ENCODE measurements around the gene HOXB8. TPM values are rescaled to one million over a fixed set of nuclear protein-coding genes. Genes with fewer than 3 reads are reported as not detected.

Gene HOXB8
- total RNA-seq, 1 donor from 2014 or later, result not detected

GRCh38 chr17:48591255-48592056 is 23.6 kb downstream of the HOXB8 start:
- H3K9me3 Mint-ChIP-seq, result no peaks in the 10 kb centered on the region
- peaks cover 3% of the 10 kb centered on the region for H3K36me3 Mint-ChIP-seq (ENCODE audit: low read depth)
- H3K4me3 Mint-ChIP-seq (ENCODE audit: low read depth), result no peak overlapping the region
- H3K4me1 Mint-ChIP-seq (ENCODE audit: low read depth), result peaks cover 38% of the 10 kb centered on the region
- intact Hi-C loops (cut with micrococcal nuclease), result no loop called here
- peaks cover 84% of the 10 kb centered on the region for H3K27me3 Mint-ChIP-seq (ENCODE audit: low read depth)
- no peak overlapping the region for H3K27ac Mint-ChIP-seq
- no peak for DNase-seq (ENCODE audit: low spot score)

- no peak overlapping the region for H3K4me3 Mint-ChIP-seq (ENCODE audit: low read depth)
These were observed 24.4 kb downstream of the HOXB8 start for GRCh38 chr17:48590607-48591161.

GRCh38 chr17:48589831-48590606 is 25.1 kb downstream of the HOXB8 start, which contains the start of gene HOXB3:
TSS of gene HOXB3 (minus strand) at chr17:48590241. CDS start at chr17:48552474, 37,767 bp downstream.
- Mint-ChIP-seq H3K9me3 (no peaks in the 10 kb centered on the region), H3K27ac (no peak within 1 kb of the TSS), H3K27me3 (ENCODE audit: low read depth) (peaks cover 79% of the 10 kb centered on the region), H3K36me3 (ENCODE audit: low read depth) (no peaks in the 10 kb centered on the region), H3K4me3 (ENCODE audit: low read depth) (no peak within 1 kb of the TSS), H3K4me1 (ENCODE audit: low read depth) (peaks cover 43% of the 10 kb centered on the region)
- no peak for DNase-seq (ENCODE audit: low spot score)
- intact Hi-C loops (cut with micrococcal nuclease), result no loop called here

More at GRCh38 chr17:48590607-48591161, 24.4 kb downstream of the HOXB8 start:
- DNase-seq (ENCODE audit: low spot score), result no peak
- Mint-ChIP-seq H3K9me3 (no peaks in the 10 kb centered on the region), H3K27ac (no peak overlapping the region), H3K36me3 (ENCODE audit: low read depth) (no peaks in the 10 kb centered on the region), H3K27me3 (ENCODE audit: low read depth) (peaks cover 85% of the 10 kb centered on the region), H3K4me1 (ENCODE audit: low read depth) (peaks cover 43% of the 10 kb centered on the region)
- intact Hi-C loops (cut with micrococcal nuclease), result no loop called here

- no peak for DNase-seq (ENCODE audit: low spot score)
- H3K9me3 Mint-ChIP-seq, result no peaks in the 10 kb centered on the region
- intact Hi-C loops (cut with micrococcal nuclease), result no loop called here
- no peak overlapping the region for H3K4me3 Mint-ChIP-seq (ENCODE audit: low read depth)
- peaks cover 45% of the 10 kb centered on the region for H3K4me1 Mint-ChIP-seq (ENCODE audit: low read depth)
- no peaks in the 10 kb centered on the region for H3K36me3 Mint-ChIP-seq (ENCODE audit: low read depth)
- H3K27me3 Mint-ChIP-seq (ENCODE audit: low read depth), result peaks cover 78% of the 10 kb centered on the region
- H3K27ac Mint-ChIP-seq, result no peak overlapping the region
These were observed 25.8 kb downstream of the HOXB8 start for GRCh38 chr17:48589060-48589830.

GRCh38 chr17:48588528-48588927 is 26.6 kb downstream of the HOXB8 start:
- Mint-ChIP-seq H3K27ac (no peak overlapping the region), H3K9me3 (no peaks in the 10 kb centered on the region), H3K27me3 (ENCODE audit: low read depth) (peaks cover 77% of the 10 kb centered on the region), H3K4me3 (ENCODE audit: low read depth) (no peak overlapping the region), H3K4me1 (ENCODE audit: low read depth) (peaks cover 39% of the 10 kb centered on the region), H3K36me3 (ENCODE audit: low read depth) (no peaks in the 10 kb centered on the region)
- DNase-seq (ENCODE audit: low spot score), result no peak
- intact Hi-C loops (cut with micrococcal nuclease), result no loop called here

- H3K27me3 Mint-ChIP-seq (ENCODE audit: low read depth), result peaks cover 76% of the 10 kb centered on the region
- intact Hi-C loops (cut with micrococcal nuclease), result no loop called here
These were observed 27.0 kb downstream of the HOXB8 start for GRCh38 chr17:48588074-48588415.

GRCh38 chr17:48587276-48588073 is 27.6 kb downstream of the HOXB8 start:
- DNase-seq (ENCODE audit: low spot score), result no peak
- intact Hi-C loops (cut with micrococcal nuclease), result no loop called here
- Mint-ChIP-seq H3K4me3 (ENCODE audit: low read depth) (no peak overlapping the region), H3K36me3 (ENCODE audit: low read depth) (no peaks in the 10 kb centered on the region), H3K4me1 (ENCODE audit: low read depth) (peaks cover 29% of the 10 kb centered on the region), H3K27ac (no peak overlapping the region), H3K27me3 (ENCODE audit: low read depth) (peaks cover 76% of the 10 kb centered on the region), H3K9me3 (no peaks in the 10 kb centered on the region)

More at GRCh38 chr17:48588074-48588415, 27.0 kb downstream of the HOXB8 start:
- DNase-seq (ENCODE audit: low spot score), result no peak
- Mint-ChIP-seq H3K4me1 (ENCODE audit: low read depth) (peaks cover 35% of the 10 kb centered on the region), H3K36me3 (ENCODE audit: low read depth) (no peaks in the 10 kb centered on the region), H3K9me3 (no peaks in the 10 kb centered on the region), H3K4me3 (ENCODE audit: low read depth) (no peak overlapping the region), H3K27ac (no peak overlapping the region)

- intact Hi-C loops (cut with micrococcal nuclease), result no loop called here
- peaks cover 30% of the 10 kb centered on the region for H3K4me1 Mint-ChIP-seq (ENCODE audit: low read depth)
- H3K27me3 Mint-ChIP-seq (ENCODE audit: low read depth), result peaks cover 77% of the 10 kb centered on the region
- H3K27ac Mint-ChIP-seq, result no peak overlapping the region
- no peaks in the 10 kb centered on the region for H3K9me3 Mint-ChIP-seq
- no peaks in the 10 kb centered on the region for H3K36me3 Mint-ChIP-seq (ENCODE audit: low read depth)
- DNase-seq (ENCODE audit: low spot score), result no peak
- peak overlapping the region; percentile 89 for H3K4me3 Mint-ChIP-seq (ENCODE audit: low read depth)
These were observed 28.5 kb downstream of the HOXB8 start for GRCh38 chr17:48586355-48587258.

- no peak for DNase-seq (ENCODE audit: low spot score)
- Mint-ChIP-seq H3K4me3 (ENCODE audit: low read depth) (peak overlapping the region; percentile 43), H3K27me3 (ENCODE audit: low read depth) (peaks cover 78% of the 10 kb centered on the region), H3K4me1 (ENCODE audit: low read depth) (peaks cover 39% of the 10 kb centered on the region), H3K27ac (no peak overlapping the region), H3K36me3 (ENCODE audit: low read depth) (no peaks in the 10 kb centered on the region), H3K9me3 (no peaks in the 10 kb centered on the region)
- intact Hi-C loops (cut with micrococcal nuclease), result no loop called here
These were observed 30.8 kb downstream of the HOXB8 start for GRCh38 chr17:48584223-48584741.

GRCh38 chr17:48583708-48584222 is 31.3 kb downstream of the HOXB8 start:
- intact Hi-C loops (cut with micrococcal nuclease), result no loop called here
- peaks cover 81% of the 10 kb centered on the region for H3K27me3 Mint-ChIP-seq (ENCODE audit: low read depth)
- H3K4me1 Mint-ChIP-seq (ENCODE audit: low read depth), result peaks cover 45% of the 10 kb centered on the region
- peak overlapping the region; percentile 43 for H3K4me3 Mint-ChIP-seq (ENCODE audit: low read depth)
- H3K36me3 Mint-ChIP-seq (ENCODE audit: low read depth), result no peaks in the 10 kb centered on the region
- no peak overlapping the region for H3K27ac Mint-ChIP-seq
- no peak for DNase-seq (ENCODE audit: low spot score)
- H3K9me3 Mint-ChIP-seq, result no peaks in the 10 kb centered on the region

- peaks cover 72% of the 10 kb centered on the region for H3K27me3 Mint-ChIP-seq (ENCODE audit: low read depth)
- no peaks in the 10 kb centered on the region for H3K36me3 Mint-ChIP-seq (ENCODE audit: low read depth)
- intact Hi-C loops (cut with micrococcal nuclease), result no loop called here
- peaks cover 46% of the 10 kb centered on the region for H3K4me1 Mint-ChIP-seq (ENCODE audit: low read depth)
- H3K4me3 Mint-ChIP-seq (ENCODE audit: low read depth), result peak overlapping the region; percentile 53
- no peak overlapping the region for H3K27ac Mint-ChIP-seq
- DNase-seq (ENCODE audit: low spot score), result no peak
- H3K9me3 Mint-ChIP-seq, result no peaks in the 10 kb centered on the region
These were observed 32.4 kb downstream of the HOXB8 start for GRCh38 chr17:48582750-48583069.
